GM18526 (cell line): ENCODE measurements around the gene ZCCHC7.

ENCODE experiments used
- POLR2A ChIP-seq: IDR thresholded peaks from 3 replicates; pipeline ENCODE4 v1.6.1; 2011; ENCODE audit not compliant: insufficient read length; ENCODE audit errors: extremely low read depth

ZCCHC7 gene

GRCh38 chr9:37293664-37294524, 173.5 kb downstream of the ZCCHC7 start:
- no peak for TF ChIP-seq POLR2A

- TF ChIP-seq POLR2A: no peak
Observed at GRCh38 chr9:37295178-37295577, 174.8 kb downstream of the ZCCHC7 start.

GRCh38 chr9:37295796-37296195, 175.4 kb downstream of the ZCCHC7 start:
- no peak for TF ChIP-seq POLR2A

GRCh38 chr9:37297592-37297991, 177.2 kb downstream of the ZCCHC7 start:
- TF ChIP-seq POLR2A: no peak

GRCh38 chr9:37300620-37301019, 180.2 kb downstream of the ZCCHC7 start:
- no peak for TF ChIP-seq POLR2A

- no peak for TF ChIP-seq POLR2A
Observed at GRCh38 chr9:37301042-37301853, 180.9 kb downstream of the ZCCHC7 start.

GRCh38 chr9:37301854-37302172, 181.4 kb downstream of the ZCCHC7 start:
- TF ChIP-seq POLR2A: no peak

- no peak for TF ChIP-seq POLR2A
Observed at GRCh38 chr9:37302277-37302676, 181.9 kb downstream of the ZCCHC7 start.

GRCh38 chr9:37309136-37309535, 188.8 kb downstream of the ZCCHC7 start:
- TF ChIP-seq POLR2A: no peak

- TF ChIP-seq POLR2A: no peak
Observed at GRCh38 chr9:37311938-37312708, 191.7 kb downstream of the ZCCHC7 start.

- TF ChIP-seq POLR2A: no peak
Observed at GRCh38 chr9:37324261-37324683, 203.9 kb downstream of the ZCCHC7 start.

GRCh38 chr9:37324691-37325490, 204.5 kb downstream of the ZCCHC7 start:
- no peak for TF ChIP-seq POLR2A

GRCh38 chr9:37325778-37326177, 205.4 kb downstream of the ZCCHC7 start:
- no peak for TF ChIP-seq POLR2A

- TF ChIP-seq POLR2A: no peak
Observed at GRCh38 chr9:37327553-37327952, 207.2 kb downstream of the ZCCHC7 start.
